Left kidney (tissue), 2 donors: ENCODE data around the gene CRX. TPM values are rescaled to one million over a fixed set of nuclear protein-coding genes. Genes with fewer than 3 reads are reported as not detected.
"Not testable (repeated sequence)": the region's sequence is repeated elsewhere in the genome, so short reads cannot be mapped to it uniquely, and the experiment has no call there.

Experiments
- DNase-seq: peaks from one replicate; pipeline ENCODE4 v3.0.0-alpha.2; 2013
- polyA plus RNA-seq: library from polyadenylated mRNA; unstranded; fragments of 120-200 nt; gene quantifications from one replicate; pipeline ENCODE4 v1.2.1, GENCODE V29; 2013; ENCODE audit not compliant: insufficient read length

The CRX gene
- polyA plus RNA-seq, 1 donor: 0.15 TPM

- DNase-seq: not testable (repeated sequence)
Observed at GRCh38 chr19:47803671-47804070, 18.1 kb upstream of the CRX start.

GRCh38 chr19:47804451-47804850 is 17.3 kb upstream of the CRX start, which contains the start of gene TPRX1:
TSS of gene TPRX1 (minus strand) at chr19:47804551. CDS start at chr19:47804539, 12 bp downstream.
- DNase-seq: not testable (repeated sequence)

GRCh38 chr19:47805313-47805712 is 16.4 kb upstream of the CRX start:
- DNase-seq: no peak

- DNase-seq: no peak
Observed at GRCh38 chr19:47806435-47806834, 15.3 kb upstream of the CRX start.

GRCh38 chr19:47813304-47813994 is 8.3 kb upstream of the CRX start:
- peak; percentile 55 for DNase-seq

- DNase-seq: no peak
Observed at GRCh38 chr19:47813995-47814328, 7.8 kb upstream of the CRX start.

- DNase-seq: not testable (repeated sequence)
Observed at GRCh38 chr19:47816270-47816669, 5.5 kb upstream of the CRX start.

GRCh38 chr19:47818221-47818620 is 3.5 kb upstream of the CRX start:
- not testable (repeated sequence) for DNase-seq

- no peak for DNase-seq
Observed at GRCh38 chr19:47819858-47820257, 1.9 kb upstream of the CRX start.

- DNase-seq: no peak
Observed at GRCh38 chr19:47820410-47820809, 1.3 kb upstream of the CRX start.

- no peak for DNase-seq
Observed at GRCh38 chr19:47824396-47824795, 2.7 kb downstream of the CRX start.

- no peak for DNase-seq
Observed at GRCh38 chr19:47826800-47827199, 5.1 kb downstream of the CRX start.

GRCh38 chr19:47832723-47833122 is 11.0 kb downstream of the CRX start:
- DNase-seq: no peak

- no peak for DNase-seq
Observed at GRCh38 chr19:47836038-47836437, 14.3 kb downstream of the CRX start.

- DNase-seq: no peak
Observed at GRCh38 chr19:47839411-47839810, 17.7 kb downstream of the CRX start.

GRCh38 chr19:47839913-47840312 is 18.2 kb downstream of the CRX start:
- peak; percentile 56 for DNase-seq

- DNase-seq: no peak
Observed at GRCh38 chr19:47842941-47843340, 21.2 kb downstream of the CRX start.

GRCh38 chr19:47848425-47848822 is 26.7 kb downstream of the CRX start:
- DNase-seq: no peak

- DNase-seq: no peak
Observed at GRCh38 chr19:47848823-47849473, 27.2 kb downstream of the CRX start.

- DNase-seq: no peak
Observed at GRCh38 chr19:47853003-47853402, 31.3 kb downstream of the CRX start.

GRCh38 chr19:47854459-47854858 is 32.7 kb downstream of the CRX start:
- no peak for DNase-seq

- DNase-seq: not testable (repeated sequence)
Observed at GRCh38 chr19:47858231-47858630, 36.5 kb downstream of the CRX start.

GRCh38 chr19:47858646-47859285 is 37.0 kb downstream of the CRX start, which contains the start of gene TPRX2:
TSS of gene TPRX2 (plus strand) at chr19:47859235. CDS start at chr19:47859247, 12 bp downstream.
- not testable (repeated sequence) for DNase-seq
